HEK293T (cell line): ENCODE data around the gene EDA.

Experiments
- NFRKB ChIP-seq: fragments of 450-650 bp; IDR thresholded peaks from 2 replicates; pipeline ENCODE4 v1.6.1; 2016; ENCODE audit warnings: mild to moderate bottlenecking, moderate library complexity
- PKNOX1 ChIP-seq: fragments of 450-650 bp; IDR thresholded peaks from 2 replicates; pipeline ENCODE4 v1.6.1; 2016

- TF ChIP-seq PKNOX1 (no peak), NFRKB (no peak)
Observed at GRCh38 chrX:70029863-70030262, 413.9 kb downstream of the EDA start.
